NCI-H69 (cell line): Measurements from ENCODE around the gene CHD1L.
A peak's percentile ranks its signal among the peaks of the same experiment; 100 is the strongest.
"Not testable (repeated sequence)": the region's sequence is repeated elsewhere in the genome, so short reads cannot be mapped to it uniquely, and the experiment has no call there.

ENCODE experiments used
- DNase-seq: peaks from one replicate; lab custom pipeline; 2025; lab: John Stamatoyannopoulos, UW

CHD1L gene

DNA sequence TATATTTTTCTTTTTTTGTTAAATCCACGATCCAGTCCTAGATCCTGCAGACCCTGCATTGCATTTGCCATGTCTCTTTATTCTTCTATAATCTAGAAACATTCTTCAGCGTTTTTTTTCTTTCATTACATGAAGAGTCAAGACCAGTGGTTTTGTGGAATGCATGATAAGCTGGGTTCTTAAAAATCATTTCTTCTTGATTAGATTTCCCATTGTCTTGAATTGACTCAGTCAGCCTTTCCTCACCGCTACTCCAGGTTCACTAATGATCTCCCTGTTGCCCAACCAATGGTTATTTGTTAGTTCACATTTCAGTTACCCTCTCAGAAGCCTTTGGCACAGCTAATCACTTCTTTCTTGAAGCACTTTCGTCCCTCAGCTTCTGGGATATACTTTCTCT, 25.2 kb downstream of the CHD1L start:
- DNase-seq = no peak

DNA sequence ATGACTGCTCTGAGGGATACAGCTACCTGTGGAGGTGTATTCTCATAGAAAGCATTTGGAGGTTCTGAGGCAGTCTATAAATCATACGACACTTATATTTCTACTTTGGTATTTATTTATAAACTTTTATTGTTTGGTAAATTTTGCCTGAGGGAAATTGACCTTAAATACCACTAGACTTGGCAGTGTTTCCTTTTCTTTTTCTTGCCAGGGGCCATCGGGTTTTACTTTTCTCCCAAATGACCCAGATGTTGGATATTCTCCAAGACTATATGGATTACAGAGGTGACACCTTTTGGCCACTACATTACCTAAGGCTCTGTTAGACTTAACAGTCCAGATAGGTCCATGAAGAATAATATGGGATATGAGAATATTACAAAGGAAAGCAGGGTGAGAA, 28.2 kb downstream of the CHD1L start:
- peak; percentile 25 for DNase-seq

DNA sequence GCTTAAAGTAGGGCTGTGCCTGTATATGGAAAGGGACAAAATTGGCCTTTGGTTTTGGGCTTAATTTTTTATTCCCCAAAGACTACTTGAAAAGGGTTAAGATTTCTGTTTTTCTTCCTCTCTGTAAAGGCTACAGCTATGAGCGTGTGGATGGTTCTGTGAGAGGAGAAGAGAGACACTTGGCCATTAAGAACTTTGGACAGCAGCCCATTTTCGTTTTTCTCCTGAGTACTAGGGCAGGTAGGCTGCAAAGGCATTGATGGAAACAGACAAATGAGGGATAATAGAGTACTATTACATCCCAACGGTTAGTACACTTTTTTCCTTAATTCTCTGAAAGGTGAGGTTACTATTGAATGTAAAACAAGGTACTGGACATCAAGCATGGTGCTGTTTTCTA, 29.6 kb downstream of the CHD1L start:
- DNase-seq = no peak

DNA sequence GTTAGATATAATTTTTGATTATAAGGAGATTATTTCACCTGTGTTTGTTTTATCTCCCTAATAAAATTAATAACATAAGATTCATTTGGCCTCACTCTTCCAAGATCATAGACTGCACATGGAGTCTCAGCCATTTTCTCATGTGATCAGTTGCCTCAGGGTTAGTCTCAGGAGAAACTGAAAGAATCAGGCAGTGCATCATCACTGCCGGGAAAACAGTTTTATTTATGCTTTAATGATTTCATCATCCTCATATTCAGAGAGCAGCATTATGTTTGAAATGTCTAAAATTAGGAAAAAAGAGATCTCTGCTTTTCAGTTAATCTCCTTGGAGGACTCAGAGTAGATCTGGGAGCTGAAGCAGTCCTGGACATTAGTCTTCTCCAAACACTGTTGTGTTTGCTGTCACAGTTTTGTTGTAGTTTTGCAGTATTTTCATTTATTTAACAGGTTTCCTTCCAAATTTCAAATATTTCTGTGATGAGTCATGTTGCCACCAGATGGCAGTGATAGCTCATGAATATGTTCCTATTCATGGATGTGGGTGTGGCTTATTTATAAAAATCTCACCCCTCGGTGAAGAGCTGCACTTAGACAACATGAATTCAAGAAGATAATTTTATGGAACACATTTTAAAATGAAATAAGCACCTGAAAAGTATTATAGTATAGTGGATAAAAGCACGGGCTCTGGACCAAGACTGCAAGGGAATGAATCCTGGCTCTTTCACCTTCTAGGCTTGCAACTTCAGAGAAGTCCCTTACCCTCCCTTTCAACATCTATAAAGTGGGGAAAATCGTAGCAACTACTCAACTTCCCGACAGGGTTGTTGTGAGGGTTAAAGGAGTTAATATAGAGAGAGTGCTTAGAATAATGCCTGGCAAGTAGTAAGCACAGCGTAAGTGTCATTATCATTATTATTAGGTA, 31.2 kb downstream of the CHD1L start:
- peak; percentile 69 for DNase-seq

DNA sequence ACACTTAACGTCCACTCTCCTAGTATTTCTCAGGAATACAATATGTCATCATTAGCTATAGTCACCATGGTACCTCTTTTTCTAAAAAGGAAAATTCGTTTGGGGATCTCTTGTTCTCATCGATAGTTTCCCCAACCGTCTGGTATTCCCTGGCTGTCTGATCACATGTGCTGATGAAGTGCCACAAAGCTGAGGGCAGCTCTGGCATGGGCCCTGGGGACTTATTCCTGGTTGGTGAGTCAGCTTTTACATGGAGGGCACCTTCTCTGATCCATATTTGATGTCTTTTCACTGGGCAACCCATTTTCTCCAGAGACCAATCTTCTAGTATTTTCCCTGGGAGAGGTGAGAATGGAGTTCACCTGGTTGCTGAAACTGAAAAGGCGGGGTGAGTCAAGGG, 39.5 kb downstream of the CHD1L start:
- no peak for DNase-seq

DNA sequence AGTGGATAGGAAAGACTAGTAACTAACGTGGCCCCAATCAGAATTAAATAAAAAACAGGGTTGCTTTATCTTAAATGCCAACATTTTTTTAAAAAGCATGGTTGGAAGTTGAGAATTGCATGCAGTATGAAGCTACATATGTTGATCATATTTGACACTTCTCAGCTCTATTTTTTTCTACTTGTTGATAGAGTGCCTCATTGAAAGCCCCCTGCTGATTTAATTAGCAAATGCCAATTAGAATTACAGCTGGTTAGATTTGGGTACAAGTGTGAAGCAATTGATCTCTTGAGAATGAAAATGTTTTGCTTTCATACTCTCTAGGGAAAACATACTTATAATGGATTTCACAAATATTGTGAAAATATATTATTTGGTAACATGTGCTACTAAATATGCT, 40.5 kb downstream of the CHD1L start:
- DNase-seq = peak; percentile 4

DNA sequence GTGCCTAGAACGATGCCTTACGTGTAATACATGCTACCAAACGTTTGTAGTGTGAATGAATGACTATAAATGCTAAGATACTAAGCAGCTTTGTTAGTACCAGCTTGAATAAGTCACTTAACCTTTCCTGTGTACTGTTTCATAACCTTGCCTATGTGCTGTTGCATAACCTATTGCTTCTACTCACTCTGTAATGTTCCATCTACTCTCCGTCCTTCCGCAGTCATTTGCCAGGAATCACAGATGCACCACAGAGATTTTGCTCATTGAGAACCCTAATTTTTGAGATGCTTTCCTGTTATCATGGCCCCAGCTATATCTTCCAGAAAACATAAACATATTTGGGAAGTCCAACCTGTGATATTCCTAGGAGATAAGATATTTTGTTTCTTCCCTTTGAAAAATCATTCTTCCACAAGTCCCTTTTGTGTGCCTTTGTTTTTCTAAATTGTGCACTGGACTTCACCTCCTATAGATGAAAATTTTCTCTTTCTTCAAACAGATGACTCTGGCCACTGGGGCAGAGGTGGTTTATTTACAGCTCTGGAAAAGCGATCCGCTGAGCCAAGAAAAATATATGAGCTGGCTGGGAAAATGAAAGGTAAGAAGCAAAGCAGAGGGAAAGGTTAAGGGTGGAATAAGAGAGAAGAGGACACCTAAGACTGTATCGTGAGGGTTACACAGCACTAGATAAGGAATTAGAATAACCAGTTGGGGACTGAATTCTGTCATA, 44.8 kb downstream of the CHD1L start:
- no peak for DNase-seq

DNA sequence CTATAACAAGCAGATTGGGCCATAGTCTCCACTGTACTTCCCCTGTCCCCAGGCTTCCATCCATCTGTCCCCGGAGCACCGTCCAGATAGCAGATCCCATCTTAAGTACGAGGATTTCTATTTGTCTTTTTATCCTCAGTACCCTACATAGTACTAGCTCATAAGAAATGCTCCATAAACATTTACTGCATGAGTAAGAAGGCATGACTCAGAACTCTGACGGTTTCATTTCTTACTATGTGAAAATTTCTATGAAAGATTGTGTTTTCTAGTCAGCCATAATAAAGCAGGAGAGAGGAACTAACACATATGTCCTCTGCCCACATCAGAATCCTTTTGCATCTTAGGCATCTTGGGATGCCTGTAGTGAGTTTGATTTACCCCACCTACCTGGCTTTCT, 49.5 kb downstream of the CHD1L start:
- no peak for DNase-seq

DNA sequence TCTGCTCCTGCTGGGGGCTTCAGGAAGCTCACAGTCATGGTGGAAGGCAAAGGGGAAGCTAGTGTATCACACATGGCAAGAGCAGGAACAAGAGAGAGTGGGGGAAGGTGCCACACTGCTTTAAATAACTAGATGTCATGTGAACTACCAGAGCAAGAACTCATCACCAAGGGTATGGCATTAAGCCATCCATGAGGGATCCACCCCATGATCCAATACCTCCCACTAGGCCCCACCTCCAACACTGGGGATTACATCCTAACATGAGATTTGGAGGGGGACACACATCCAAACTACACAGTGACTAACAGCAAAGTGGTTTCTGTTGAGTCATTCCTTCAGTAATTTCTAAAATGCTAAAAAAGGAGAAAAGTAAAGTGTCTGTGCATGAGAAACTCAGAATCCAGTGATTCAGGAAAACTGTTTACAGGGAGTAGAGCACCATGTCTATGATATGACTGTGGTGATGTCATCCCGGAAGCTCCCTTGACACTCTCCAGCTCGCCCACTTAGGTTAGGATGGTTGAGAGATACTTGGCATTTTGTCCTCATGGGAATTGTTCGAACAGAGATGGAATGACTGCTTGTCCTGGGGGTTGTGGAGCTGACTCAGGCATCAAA, 50.3 kb downstream of the CHD1L start:
- no peak for DNase-seq

DNA sequence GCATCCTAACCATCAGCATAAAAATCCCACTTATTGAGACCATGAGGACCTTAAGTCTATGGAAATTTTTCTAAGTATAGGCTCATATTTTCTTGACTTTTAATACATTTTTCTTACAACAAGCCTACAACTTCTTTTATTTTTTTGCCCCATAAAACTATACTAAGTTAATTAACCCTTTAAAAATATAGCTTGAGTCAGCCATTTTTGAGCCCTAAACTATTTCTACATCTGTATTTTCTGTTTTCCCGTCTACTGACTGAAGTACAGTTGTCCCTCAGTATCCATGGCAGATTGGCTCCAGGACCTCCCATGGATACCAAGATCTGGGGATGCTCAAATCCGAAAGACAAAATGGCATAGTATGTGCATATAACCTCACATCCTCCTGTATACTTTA, 55.0 kb downstream of the CHD1L start:
- DNase-seq = no peak

DNA sequence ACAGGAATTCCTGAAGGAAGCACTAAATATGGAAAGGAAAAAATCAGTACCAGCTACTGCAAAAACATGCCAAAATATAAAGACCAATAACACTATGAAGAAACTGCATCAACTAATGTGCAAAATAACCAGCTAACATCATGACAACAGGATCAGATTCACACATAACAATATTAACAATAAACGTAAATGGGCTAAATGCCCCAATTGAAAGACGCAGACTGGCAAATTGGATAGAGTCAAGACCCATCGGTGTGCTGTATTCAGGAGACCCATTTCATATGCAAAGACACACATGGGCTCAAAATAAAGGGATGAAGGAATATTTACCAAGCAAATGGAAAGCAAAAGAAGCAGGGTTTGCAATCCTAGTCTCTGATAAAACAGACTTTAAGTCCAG, 63.3 kb downstream of the CHD1L start:
- DNase-seq = not testable (repeated sequence)

DNA sequence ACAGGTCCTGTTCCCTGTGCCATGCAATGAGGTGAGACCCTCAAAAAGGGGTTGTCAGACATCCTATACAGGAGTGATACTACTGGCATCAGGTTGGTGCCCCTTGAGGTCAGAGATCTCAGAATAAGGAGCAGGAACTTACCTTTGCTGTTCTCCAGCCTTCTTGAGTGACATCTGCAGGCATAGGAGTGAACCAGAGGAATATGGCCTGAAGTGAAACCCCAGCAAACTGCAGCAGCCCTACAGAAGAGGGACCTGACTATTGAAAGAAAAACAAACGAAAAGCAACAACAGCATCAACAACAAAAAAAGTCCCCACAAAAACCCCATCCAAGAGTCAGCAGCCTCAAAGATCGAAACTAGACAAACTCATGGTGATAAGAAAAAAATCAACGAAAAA, 74.5 kb downstream of the CHD1L start:
- DNase-seq = no peak

DNA sequence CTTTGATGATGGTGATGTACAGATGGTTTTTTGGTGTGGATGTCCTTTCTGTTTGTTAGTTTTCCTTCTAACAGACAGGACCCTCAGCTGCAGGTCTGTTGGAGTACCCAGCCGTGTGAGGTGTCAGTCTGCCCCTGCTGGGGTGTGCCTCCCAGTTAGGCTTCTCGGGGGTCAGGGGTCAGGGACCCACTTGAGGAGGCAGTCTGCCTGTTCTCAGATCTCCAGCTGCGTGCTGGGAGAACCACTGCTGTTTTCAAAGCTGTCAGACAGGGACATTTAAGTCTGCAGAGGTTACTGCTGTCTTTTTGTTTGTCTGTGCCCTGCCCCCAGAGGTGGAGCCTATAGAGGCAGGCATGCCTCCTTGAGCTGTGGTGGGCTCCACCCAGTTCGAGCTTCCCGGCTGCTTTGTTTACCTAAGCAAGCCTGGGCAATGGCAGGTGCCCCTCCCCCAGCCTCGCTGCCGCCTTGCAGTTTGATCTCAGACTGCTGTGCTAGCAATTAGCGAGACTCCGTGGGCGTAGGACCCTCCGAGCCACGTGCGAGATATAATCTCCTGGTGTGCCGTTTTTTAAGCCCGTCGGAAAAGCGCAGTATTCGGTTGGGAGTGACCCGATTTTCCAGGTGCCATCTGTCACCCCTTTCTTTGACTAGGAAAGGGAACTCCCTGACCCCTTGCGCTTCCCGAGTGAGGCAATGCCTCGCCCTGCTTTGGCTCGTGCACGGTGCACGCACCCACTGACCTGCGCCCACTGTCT, 84.6 kb downstream of the CHD1L start:
- DNase-seq = not testable (repeated sequence)

DNA sequence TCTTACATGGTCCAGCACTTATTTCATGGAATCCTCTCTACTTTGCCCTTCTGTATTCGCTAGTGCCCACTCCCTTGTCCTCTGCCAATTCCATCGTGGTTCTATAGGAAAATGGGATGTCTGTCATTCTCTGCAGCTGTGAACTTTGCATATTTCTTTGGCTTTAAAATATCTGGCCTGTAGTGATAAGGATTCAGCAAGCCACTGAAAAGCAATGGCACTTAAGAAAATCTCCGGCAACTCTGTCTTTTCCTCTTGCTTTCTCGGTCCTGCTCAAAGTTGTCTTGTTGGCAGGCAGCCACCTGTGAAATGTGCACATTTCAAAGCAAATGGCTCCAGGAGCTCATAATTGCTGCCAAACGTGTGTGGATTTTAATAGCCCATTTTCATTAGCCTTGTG, 91.8 kb downstream of the CHD1L start:
- peak; percentile 93 for DNase-seq

DNA sequence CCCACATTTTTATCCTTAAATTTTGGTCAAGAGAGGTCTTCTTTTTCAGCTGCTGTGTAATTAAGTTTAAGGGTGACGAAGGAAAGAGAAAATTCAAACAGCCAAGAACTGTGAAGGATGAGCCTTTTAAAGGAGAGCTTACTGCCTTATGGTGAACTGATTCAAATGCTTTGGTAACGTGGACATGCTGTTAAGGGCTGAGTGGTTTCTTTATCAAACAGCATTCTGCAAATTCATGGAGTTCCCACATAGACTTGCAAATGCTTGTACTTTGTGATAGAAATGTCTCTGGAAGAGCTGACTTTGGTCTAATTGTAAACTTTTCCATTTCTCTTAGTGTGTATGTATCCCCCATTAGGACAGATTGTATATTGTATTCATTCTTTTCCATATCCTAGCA, 93.8 kb downstream of the CHD1L start:
- no peak for DNase-seq

DNA sequence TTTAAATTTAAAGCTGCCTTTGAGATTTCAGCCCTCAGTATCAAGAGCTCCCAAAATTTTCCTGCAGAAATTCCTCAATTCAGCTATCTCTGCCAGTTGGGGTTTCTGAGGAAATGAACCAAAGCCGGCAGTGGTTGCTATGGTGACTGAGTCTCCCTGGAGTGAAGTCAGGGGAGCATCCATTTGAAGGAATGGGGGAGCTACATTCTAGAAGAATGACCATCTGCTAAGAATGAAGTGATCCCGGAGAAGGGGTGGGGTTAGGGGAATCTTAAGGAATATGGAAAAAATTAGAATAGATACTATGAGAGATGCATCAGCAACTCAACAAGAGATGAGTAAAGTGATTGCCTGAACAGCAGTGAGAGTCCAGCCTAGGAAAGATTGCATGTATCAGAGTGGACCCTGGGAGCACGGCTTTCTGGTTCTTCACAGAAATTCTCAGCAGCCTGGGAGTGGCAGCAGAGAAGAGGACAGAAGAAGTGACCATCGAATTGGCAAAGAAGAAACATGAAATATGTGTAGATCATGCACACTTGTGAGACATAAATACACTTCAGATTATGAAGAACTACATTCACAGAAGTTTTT, 94.7 kb downstream of the CHD1L start:
- no peak for DNase-seq

DNA sequence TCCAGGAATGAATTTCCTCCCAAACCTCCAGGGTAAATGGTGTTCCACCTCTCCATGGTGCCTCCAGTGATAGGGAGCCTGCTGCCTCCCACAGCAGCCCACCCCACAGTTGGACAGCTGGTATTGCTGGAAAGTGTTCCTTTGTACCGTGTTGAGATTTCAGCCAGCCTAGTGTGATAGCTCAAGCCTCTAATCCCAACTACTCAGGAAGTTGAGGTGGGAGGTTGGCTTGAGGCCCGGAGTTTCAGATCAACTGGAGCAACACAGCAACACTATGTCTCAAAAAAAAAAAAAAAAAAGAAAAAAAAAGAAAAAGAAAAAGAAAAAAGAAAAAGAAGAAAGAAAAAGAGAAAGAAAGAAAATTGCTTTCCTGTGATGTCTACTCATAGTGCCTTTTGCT, 96.1 kb downstream of the CHD1L start:
- DNase-seq = no peak

DNA sequence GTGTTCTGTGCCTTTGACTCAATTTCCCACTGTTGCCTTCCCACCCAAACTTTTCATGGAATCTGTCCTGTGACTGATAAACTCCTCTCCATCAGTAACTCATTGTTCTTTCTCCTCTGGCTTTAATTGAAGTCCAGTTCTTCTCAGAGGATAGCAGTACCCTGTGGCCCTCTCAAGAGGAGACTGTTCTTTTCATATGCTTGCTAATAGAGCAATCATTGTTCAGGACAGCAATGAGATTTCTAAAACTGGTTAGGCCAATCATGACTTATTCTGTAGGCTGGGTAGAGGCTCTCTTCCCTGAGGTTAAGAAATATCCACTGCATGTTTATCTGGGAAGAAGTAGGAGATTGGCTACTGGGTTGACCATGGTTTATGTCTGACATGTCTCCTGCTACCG, 98.8 kb downstream of the CHD1L start:
- DNase-seq = no peak
